Mucosa of descending colon (tissue), 3 donors: ENCODE data around the gene FBXO42. TPM values are rescaled to one million over a fixed set of nuclear protein-coding genes. Genes with fewer than 3 reads are reported as not detected.
"Not testable (repeated sequence)": the region's sequence is repeated elsewhere in the genome, so short reads cannot be mapped to it uniquely, and the experiment has no call there.

ENCODE experiments used
- ATAC-seq: fragments of 200-7000 bp; cut with Tn5 transposase; one replicate; pipeline ENCODE4 v1.9.1; 2020; ENCODE audit warnings: mild to moderate bottlenecking, moderate library complexity
- DNase-seq, 3 donors: peaks; one replicate each; pipeline ENCODE4 v3.0.0-alpha.2; 2020
- H3K36me3 ChIP-seq: fragments of 200-600 bp; one replicate; pipeline ENCODE4 v1.8.0; 2021; ENCODE audit warnings: low read depth, mild to moderate bottlenecking
- H3K4me1 ChIP-seq: fragments of 200-600 bp; one replicate; pipeline ENCODE4 v1.8.0; 2021; ENCODE audit warnings: low read depth, mild to moderate bottlenecking
- H3K4me3 ChIP-seq: fragments of 200-600 bp; one replicate; pipeline ENCODE4 v1.8.0; 2021; ENCODE audit warnings: mild to moderate bottlenecking
- H3K9me3 ChIP-seq: fragments of 200-600 bp; one replicate; pipeline ENCODE4 v1.8.0; 2021; ENCODE audit warnings: mild to moderate bottlenecking
- CTCF ChIP-seq: fragments of 200-600 bp; IDR thresholded peaks from one replicate; pipeline ENCODE4 v1.8.0; 2022; ENCODE audit warnings: antibody characterized with exemption, mild to moderate bottlenecking
- intact Hi-C, 2 donors: fragments of 100-400 bp; cut with DNase I in 1 of 2; cut with micrococcal nuclease in 1 of 2; formaldehyde crosslinking; loops; one replicate each; pipeline versions ENCODE4 v1.11.0 to v1.11.1; 2022; cut with DNase I, micrococcal nuclease
- total RNA-seq, 3 donors: library from RNA; stranded (reverse); fragmentation: NEBNext Ultra II Directional in 2 of 3; extraction: Animal tissue kit (Norgen Biotek cat#: 25700) in 2 of 3; gene quantifications; one replicate each; pipeline versions ENCODE4 v1.2.1 to v1.2.4, GENCODE V29; 2021 to 2023
- donor health status: DM: no; HTN: no; CAD: no; lungs with moderate emphysema.
- donor health status: DM: no; HTN: no; CAD: no.
- donor health status: DM: no; HTN: yes; CAD: no.

Gene FBXO42
- total RNA-seq, 3 donors from 2014 or later: 12.9 to 20.6 (median 16.3) TPM

DNA sequence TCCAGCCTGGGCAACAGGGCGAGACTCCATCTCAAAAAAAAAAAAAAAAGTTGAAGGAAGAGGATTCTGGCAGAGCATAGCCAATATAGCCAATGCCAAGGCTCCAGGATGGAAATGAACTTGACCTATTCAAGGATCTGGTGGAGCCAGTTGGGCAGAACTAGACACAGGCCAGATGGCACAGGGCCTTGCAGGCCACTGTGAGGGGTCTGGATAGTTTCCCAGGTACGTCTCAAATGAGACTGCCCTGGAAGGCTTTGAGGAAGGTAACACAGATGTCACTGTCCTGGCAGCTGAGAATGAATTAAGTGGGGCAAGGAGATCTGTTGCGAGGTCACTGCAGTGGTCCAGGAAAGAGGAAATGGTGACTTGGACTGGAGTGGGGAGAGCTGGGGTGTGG lies 127.8 kb downstream of the FBXO42 start:
- Histone ChIP-seq H3K36me3 (no peaks in the 10 kb centered on the region), H3K4me1 (peaks cover 3% of the 10 kb centered on the region), H3K9me3 (no peaks in the 10 kb centered on the region), H3K4me3 (no peak overlapping the region)
- intact Hi-C loops: no loop called here
- no peak for TF ChIP-seq CTCF
- no peak for ATAC-seq
- DNase-seq: no peak

- H3K4me3 ChIP-seq, intact Hi-C loops, H3K36me3 ChIP-seq, DNase-seq, H3K9me3 ChIP-seq, H3K4me1 ChIP-seq, ATAC-seq: not testable (repeated sequence)
These were observed 129.6 kb downstream of the FBXO42 start for GRCh38 chr1:16222716-16223115.

DNA sequence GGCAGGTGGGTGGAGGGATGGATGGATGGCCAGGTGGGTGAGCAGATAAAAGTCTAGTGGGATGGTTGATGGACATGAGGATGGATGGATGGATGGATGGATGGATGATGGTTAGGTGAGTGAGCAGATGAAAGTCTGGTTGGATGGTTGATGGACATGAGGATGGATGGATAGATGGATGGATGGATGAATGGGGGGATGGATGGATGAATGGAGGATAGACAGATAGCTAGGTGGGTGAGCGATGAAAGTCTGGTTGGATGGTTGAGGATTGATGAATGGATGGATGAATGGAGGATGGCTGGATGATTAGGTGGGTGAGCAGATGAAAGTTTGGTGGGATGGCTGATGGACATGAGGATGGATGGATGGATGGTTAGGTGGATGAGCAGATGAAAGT lies 130.8 kb downstream of the FBXO42 start:
- H3K4me1 ChIP-seq: peaks cover 10% of the 10 kb centered on the region
- intact Hi-C loops: no loop called here
- no peaks in the 10 kb centered on the region for H3K9me3 ChIP-seq
- ATAC-seq (no peak), DNase-seq (no peak)
- TF ChIP-seq CTCF: no peak
- H3K4me3 ChIP-seq: no peak overlapping the region
- no peaks in the 10 kb centered on the region for H3K36me3 ChIP-seq

DNA sequence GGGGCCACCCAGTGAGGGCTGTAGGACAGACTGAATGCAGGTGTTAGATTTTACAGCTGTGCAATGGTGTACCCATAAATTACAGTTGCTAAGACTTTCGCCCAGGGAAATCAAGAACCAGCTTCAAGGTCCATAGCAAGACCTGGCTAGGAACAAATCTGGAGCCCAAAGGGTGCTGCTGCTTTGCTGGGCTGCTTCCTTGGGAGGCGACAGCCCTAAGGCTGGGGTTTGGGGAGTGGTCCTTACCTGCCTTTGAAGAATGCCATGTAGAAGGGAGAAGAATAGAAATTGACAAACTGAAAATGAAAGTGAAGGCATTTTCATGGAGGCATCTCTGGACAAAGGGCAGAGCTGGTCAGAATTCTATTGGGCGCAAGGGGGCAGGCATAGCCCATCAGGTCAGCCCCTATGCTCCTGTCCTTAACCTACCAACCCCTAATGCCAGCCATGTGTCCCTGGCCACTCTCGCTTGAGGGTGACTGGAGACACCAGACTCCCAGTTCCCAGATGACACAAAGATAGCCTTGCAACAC lies 132.2 kb downstream of the FBXO42 start:
- TF ChIP-seq CTCF: no peak
- DNase-seq: no peak
- intact Hi-C loops: no loop called here

GRCh38 chr1:16218674-16219071 lies 133.6 kb downstream of the FBXO42 start:
- Histone ChIP-seq H3K4me3 (no peak overlapping the region), H3K36me3 (no peaks in the 10 kb centered on the region), H3K9me3 (no peaks in the 10 kb centered on the region), H3K4me1 (peaks cover 10% of the 10 kb centered on the region)
- ATAC-seq (no peak), DNase-seq (no peak)
- intact Hi-C loops: no loop called here
- TF ChIP-seq CTCF: no peak

More for the DNA sequence above, 132.2 kb downstream of the FBXO42 start:
- H3K9me3 ChIP-seq: no peaks in the 10 kb centered on the region
- no peaks in the 10 kb centered on the region for H3K36me3 ChIP-seq
- H3K4me1 ChIP-seq: peaks cover 10% of the 10 kb centered on the region
- no peak overlapping the region for H3K4me3 ChIP-seq
- no peak for ATAC-seq

GRCh38 chr1:16218014-16218673 lies 134.1 kb downstream of the FBXO42 start:
- ATAC-seq (peak; percentile 45), DNase-seq (peak; percentile 60 to 79 (median 74))
- Histone ChIP-seq H3K36me3 (no peaks in the 10 kb centered on the region), H3K4me3 (no peak overlapping the region), H3K4me1 (peaks cover 10% of the 10 kb centered on the region), H3K9me3 (no peaks in the 10 kb centered on the region)
- no peak for TF ChIP-seq CTCF
- intact Hi-C loops: no loop called here
